ENCODE results near the gene TNFAIP8L2. TPM values are rescaled to one million over a fixed set of nuclear protein-coding genes. Genes with fewer than 3 reads are reported as not detected.

Gene TNFAIP8L2
- total and polyA plus RNA-seq, 8 donors: 2.0 to 19.4 (median 6.8) TPM; not detected in 2

DNA sequence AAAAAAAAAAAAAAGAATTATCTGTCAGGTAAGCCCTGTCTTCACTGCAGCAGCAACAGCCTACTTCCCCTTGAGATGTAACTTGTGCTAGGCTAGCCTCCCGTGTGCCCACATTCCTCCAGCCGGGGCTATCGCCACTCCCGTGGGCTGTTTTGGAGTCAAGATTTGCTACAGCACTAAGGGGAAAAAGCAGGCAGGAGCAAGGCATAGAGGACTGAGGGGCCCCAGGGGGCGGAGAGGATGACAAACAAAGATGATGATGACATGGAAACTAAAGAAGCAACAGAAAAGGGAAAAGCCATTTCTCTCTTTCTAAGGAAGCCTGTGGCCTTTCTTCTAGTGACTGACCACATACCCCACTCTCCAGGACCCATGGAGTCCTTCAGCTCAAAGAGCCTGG lies 1.9 kb downstream of the TNFAIP8L2 start:
- no peak for DNase-seq
- Histone ChIP-seq H3K27me3 (no peaks in the 10 kb centered on the region), H3K9me3 (no peaks in the 10 kb centered on the region), H3K27ac (peak overlapping the region in 2 of 5 donors; percentile 36 to 60), H3K4me1 (peaks cover 0 to 35% (median 7%) of the 10 kb centered on the region in 4 donors), H3K4me3 (peak overlapping the region in 1 of 4 donors; percentile 40), H3K36me3 (peaks cover 19 to 61% (median 57%) of the 10 kb centered on the region in 4 donors)
- TF ChIP-seq POLR2AphosphoS5 (IDR thresholded peaks at IDR 0.05): no peak
- TF ChIP-seq CTCF (IDR thresholded peaks at IDR 0.05): no peak
- TF ChIP-seq POLR2A (IDR thresholded peaks at IDR 0.05): no peak
- TF ChIP-seq EP300 (IDR thresholded peaks at IDR 0.05): no peak
- intact Hi-C loops (cut with DNase I; ENCODE audit: low total_unique reads): loop anchor here (10.0 kb wide), 2 partner anchors 64 to 134 kb away; no protein-coding TSS in a partner anchor
- WGBS, 5 donors: 70 to 85% (median 77%) methylated on average over 5 of the region's 5 CpGs

DNA sequence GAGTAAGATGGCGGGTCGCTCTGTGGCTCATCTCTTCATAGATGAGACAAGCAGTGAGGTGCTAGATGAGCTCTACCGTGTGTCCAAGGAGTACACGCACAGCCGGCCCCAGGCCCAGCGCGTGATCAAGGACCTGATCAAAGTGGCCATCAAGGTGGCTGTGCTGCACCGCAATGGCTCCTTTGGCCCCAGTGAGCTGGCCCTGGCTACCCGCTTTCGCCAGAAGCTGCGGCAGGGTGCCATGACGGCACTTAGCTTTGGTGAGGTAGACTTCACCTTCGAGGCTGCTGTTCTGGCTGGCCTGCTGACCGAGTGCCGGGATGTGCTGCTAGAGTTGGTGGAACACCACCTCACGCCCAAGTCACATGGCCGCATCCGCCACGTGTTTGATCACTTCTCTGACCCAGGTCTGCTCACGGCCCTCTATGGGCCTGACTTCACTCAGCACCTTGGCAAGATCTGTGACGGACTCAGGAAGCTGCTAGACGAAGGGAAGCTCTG lies 2.4 kb downstream of the TNFAIP8L2 start:
- Histone ChIP-seq H3K27ac (peak overlapping the region in 2 of 5 donors; percentile 28 to 36), H3K4me3 (peak overlapping the region in 1 of 4 donors; percentile 9)

DNA sequence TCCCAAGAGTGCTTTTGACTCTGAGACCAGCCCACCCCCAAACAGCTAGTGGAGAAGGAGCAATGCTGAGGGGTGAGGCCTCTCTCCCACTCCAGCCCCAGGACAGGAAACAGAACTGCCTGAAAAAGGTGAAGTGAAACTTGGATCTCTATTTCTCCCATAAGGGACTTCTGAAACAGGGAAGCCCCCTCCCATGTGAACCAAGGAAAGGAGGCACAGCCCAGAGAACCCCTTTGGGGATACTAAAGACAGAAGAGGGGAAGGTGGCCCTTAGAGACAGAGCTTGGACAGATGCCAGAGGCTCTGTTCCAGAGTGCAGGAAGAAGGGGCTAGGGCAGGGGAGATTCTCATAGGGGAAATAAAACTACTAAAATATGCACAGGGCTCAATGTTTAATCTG lies 2.9 kb downstream of the TNFAIP8L2 start:
- DNase-seq: no peak
- peak overlapping the region in 3 of 5 donors; percentile 18 to 36 (median 28) for H3K27ac ChIP-seq
- intact Hi-C loops (cut with DNase I; ENCODE audit: low total_unique reads): loop anchor here (10.0 kb wide), 2 partner anchors 65 to 135 kb away; no protein-coding TSS in a partner anchor

More for the DNA sequence above, 2.4 kb downstream of the TNFAIP8L2 start:
- H3K27me3 ChIP-seq: no peaks in the 10 kb centered on the region
- TF ChIP-seq POLR2A (IDR thresholded peaks at IDR 0.05) (no peak), CTCF (IDR thresholded peaks at IDR 0.05) (no peak), POLR2AphosphoS5 (IDR thresholded peaks at IDR 0.05) (no peak), EP300 (IDR thresholded peaks at IDR 0.05) (no peak)
- no peaks in the 10 kb centered on the region for H3K9me3 ChIP-seq
- WGBS, 5 donors: 84 to 90% (median 85%) methylated on average over 13 to 22 of the region's 22 CpGs
- peaks cover 19 to 61% (median 57%) of the 10 kb centered on the region in 4 donors for H3K36me3 ChIP-seq
- H3K4me1 ChIP-seq: peaks cover 0 to 38% (median 9%) of the 10 kb centered on the region in 4 donors
- DNase-seq: no peak
- intact Hi-C loops (cut with DNase I; ENCODE audit: low total_unique reads): loop anchor here (10.0 kb wide), 2 partner anchors 64 to 134 kb away; no protein-coding TSS in a partner anchor

GRCh38 chr1:151164732-151165280 lies 8.4 kb downstream of the TNFAIP8L2 start:
- 13 to 28% (median 17%) methylated on average over 11 of the region's 11 CpGs for WGBS, 5 donors
- no peak for TF ChIP-seq POLR2A (IDR thresholded peaks at IDR 0.05)
- no peak for TF ChIP-seq POLR2AphosphoS5 (IDR thresholded peaks at IDR 0.05)
- TF ChIP-seq CTCF (IDR thresholded peaks at IDR 0.05): no peak
- no peak for TF ChIP-seq EP300 (IDR thresholded peaks at IDR 0.05)
- H3K27ac ChIP-seq: peak overlapping the region; percentile 73 to 90 (median 88)
- H3K9me3 ChIP-seq: no peaks in the 10 kb centered on the region
- H3K4me3 ChIP-seq: peak overlapping the region; percentile 60 to 85 (median 76)
- peaks cover 26 to 52% (median 51%) of the 10 kb centered on the region in 4 donors for H3K36me3 ChIP-seq
- peak in 1 of 2 donors; percentile 37 for DNase-seq
- intact Hi-C loops (cut with DNase I; ENCODE audit: low total_unique reads): no loop called here
- H3K4me1 ChIP-seq: peaks cover 17 to 43% (median 34%) of the 10 kb centered on the region in 4 donors
- H3K27me3 ChIP-seq: no peaks in the 10 kb centered on the region

More for the DNA sequence above, 2.9 kb downstream of the TNFAIP8L2 start:
- H3K36me3 ChIP-seq: peaks cover 19 to 61% (median 54%) of the 10 kb centered on the region in 4 donors
- H3K9me3 ChIP-seq: no peaks in the 10 kb centered on the region
- H3K27me3 ChIP-seq: no peaks in the 10 kb centered on the region
- H3K4me1 ChIP-seq: peaks cover 3 to 44% (median 15%) of the 10 kb centered on the region in 4 donors
- H3K4me3 ChIP-seq: peak overlapping the region in 1 of 4 donors; percentile 9
- TF ChIP-seq EP300 (IDR thresholded peaks at IDR 0.05) (no peak), CTCF (IDR thresholded peaks at IDR 0.05) (no peak), POLR2AphosphoS5 (IDR thresholded peaks at IDR 0.05) (no peak), POLR2A (IDR thresholded peaks at IDR 0.05) (no peak)

All from stomach (tissue), 9 donors.